Kasumi-1 (cell line): ENCODE results near the gene PEX6.

Experiments used
- DNase-seq, 2 experiments: peaks; one replicate each; lab custom pipeline; 2025; lab: John Stamatoyannopoulos, UW

The PEX6 gene

GRCh38 chr6:42936398-42936797 is 42.6 kb downstream of the PEX6 start:
- no peak for DNase-seq

DNA sequence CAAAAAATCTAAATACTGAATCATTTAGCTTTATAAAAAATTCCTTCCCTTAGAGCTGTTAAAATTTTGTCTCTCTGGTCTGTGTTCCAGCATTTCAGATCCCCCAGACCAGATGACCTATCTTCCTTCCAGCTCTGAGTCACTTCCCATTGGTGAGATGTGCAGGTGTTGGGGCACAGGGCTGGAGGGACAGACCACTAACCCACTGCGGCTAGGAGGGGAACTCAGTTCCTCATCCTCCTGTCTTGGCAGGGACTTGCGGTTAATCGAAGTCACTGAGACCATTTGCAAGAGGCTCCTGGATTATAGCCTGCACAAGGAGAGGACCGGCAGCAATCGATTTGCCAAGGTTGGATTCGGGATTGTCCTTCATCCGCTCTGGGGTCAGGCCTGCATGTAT is 43.7 kb downstream of the PEX6 start:
- peak; percentile 20 to 37 for DNase-seq

DNA sequence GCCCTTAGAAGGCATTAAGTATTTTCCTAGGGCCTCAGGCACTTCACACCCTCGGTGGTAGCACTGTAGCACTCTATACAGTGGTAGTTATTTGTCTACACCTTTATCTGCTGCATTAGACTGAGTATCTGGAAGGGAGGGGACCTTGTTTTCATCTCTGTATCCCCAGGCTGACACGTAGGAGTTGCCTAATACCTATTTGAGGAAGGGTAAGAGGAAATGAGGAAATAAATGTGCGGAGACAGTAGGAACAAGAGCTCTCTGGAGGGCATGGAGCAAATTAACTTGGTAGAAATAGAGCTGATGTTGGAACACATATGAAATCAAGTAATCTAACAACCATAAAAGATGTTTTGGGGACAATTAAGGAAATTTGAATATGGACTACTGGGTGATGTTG is 45.8 kb downstream of the PEX6 start:
- peak; percentile 78 to 80 for DNase-seq

DNA sequence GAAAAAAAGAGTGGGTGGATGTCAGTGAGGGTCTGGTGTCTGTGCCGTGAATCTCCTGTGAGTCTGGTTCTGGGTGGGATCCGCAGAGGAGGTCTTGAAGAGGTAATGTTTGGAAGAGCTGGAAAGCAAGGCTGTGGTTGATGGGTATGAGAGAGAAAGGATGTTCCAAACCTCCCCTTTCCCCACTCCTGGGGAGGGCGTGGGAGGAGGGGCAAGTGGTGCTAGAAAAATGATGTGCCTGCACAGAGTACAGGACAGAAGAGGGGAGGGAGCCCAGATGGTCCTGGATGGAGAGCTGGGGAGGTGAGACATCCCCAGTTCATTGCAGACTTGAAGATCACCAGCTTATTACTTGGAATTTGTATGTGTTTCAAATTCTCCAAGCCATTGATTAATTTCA is 46.6 kb downstream of the PEX6 start:
- DNase-seq: no peak

- DNase-seq: peak; percentile 99
Observed at GRCh38 chr6:42929821-42930360, 49.1 kb downstream of the PEX6 start.

GRCh38 chr6:42928986-42929820 is 49.8 kb downstream of the PEX6 start, which contains the start of gene CNPY3:
CNPY3 (plus strand) TSS chr6:42929480; CDS start chr6:42929571, 91 bp downstream.
- DNase-seq: peak; percentile 99

- DNase-seq: no peak
Observed at GRCh38 chr6:42925248-42925857, 53.6 kb downstream of the PEX6 start.

- no peak for DNase-seq
Observed at GRCh38 chr6:42923666-42924065, 55.3 kb downstream of the PEX6 start.

DNA sequence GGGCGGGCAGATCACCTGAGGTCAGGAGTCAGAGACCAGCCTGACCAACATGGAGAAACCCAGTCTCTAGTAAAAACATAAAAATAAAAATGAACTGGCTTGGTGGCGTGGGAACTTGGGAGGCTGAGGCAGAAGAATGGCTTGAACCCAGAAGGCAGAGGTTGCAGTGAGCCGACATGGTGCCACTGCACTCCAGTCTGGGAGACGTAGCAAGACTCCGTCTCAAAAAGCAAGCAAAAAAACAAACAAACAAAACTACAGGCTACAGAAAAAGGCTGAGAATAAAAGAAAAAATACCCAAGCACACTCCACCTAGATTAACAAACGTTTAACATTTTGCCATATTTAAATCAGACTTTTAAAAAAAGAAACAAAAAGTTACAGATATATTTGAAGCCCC is 57.2 kb downstream of the PEX6 start:
- DNase-seq: no peak

- no peak for DNase-seq
Observed at GRCh38 chr6:42916288-42916687, 62.7 kb downstream of the PEX6 start.

GRCh38 chr6:42915732-42916131 is 63.2 kb downstream of the PEX6 start, which contains the start of gene PTCRA:
PTCRA (plus strand) TSS chr6:42916053; CDS start chr6:42916070, 17 bp downstream.
- DNase-seq: no peak

GRCh38 chr6:42914546-42914945 is 64.4 kb downstream of the PEX6 start:
- DNase-seq: no peak
